Thyroid gland (tissue), 4 donors: Measurements from ENCODE around the gene NT5DC1.

ENCODE experiments used
- CTCF ChIP-seq, 6 experiments: fragments of 200-600 bp in 3 of 6; fragments of 450-650 bp in 3 of 6; sonication (generic) in 3 of 6; IDR thresholded peaks; one replicate each; pipeline ENCODE4 v1.5.1; 2016 to 2019; ENCODE audit warnings: antibody characterized with exemption in 6 of 6, mild to moderate bottlenecking in 2 of 6, inconsistent platforms in 1 of 6, moderate library complexity in 1 of 6
- POLR2A ChIP-seq, 2 donors: fragments of 450-650 bp; IDR thresholded peaks; one replicate each; pipeline ENCODE4 v1.6.1; 2017; ENCODE audit warnings: antibody characterized with exemption in 2 of 2, mild to moderate bottlenecking in 2 of 2, moderate library complexity in 1 of 2

DNA sequence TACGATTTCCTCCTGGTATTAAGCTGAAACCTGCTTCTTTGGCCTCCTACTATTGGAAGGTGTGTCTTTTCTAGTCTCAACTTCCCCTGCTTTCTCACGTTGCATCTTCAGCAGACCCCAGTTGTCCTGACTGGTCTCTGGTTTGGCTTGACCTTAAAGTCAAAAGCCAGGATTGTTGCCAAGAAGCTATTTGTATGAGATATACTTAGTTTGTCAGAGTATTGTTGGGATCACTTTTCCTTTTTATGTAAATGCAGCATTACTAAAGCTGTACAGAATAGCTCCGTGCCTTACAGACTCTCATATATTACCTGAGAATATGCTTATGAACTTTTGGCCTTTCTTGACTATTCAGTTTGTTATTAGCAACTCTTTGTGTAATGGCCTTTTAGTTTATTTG is 92.1 kb downstream of the NT5DC1 start:
- TF ChIP-seq POLR2A (IDR thresholded peaks at IDR 0.05): no peak
- no peak for TF ChIP-seq CTCF (IDR thresholded peaks at IDR 0.05)
